Lung (tissue), 12 donors: ENCODE measurements around the gene NUDT1. TPM values are rescaled to one million over a fixed set of nuclear protein-coding genes. Genes with fewer than 3 reads are reported as not detected.

Experiments
- ATAC-seq: fragments of 200-7000 bp; cut with Tn5 transposase; one replicate; pipeline ENCODE4 v1.9.1; 2020; ENCODE audit warnings: moderate number of reproducible peaks; ENCODE audit not compliant: insufficient read depth, low FRiP score
- DNase-seq, 3 donors: peaks; one replicate each; pipeline ENCODE4 v3.0.0-alpha.2; 2013 to 2017
- H3K27ac ChIP-seq, 2 donors: one replicate each; pipeline ENCODE4 v1.5.1; 2013; ENCODE audit warnings: mild to moderate bottlenecking in 2 of 2, moderate library complexity in 2 of 2, control low read depth in 1 of 2, inconsistent platforms in 1 of 2, low read depth in 1 of 2, low read length in 1 of 2
- H3K27me3 ChIP-seq, 3 donors: one replicate each; pipeline ENCODE4 v1.5.1; 2013; ENCODE audit warnings: low read length in 2 of 3; ENCODE audit not compliant: control insufficient read depth in 3 of 3, insufficient read depth in 3 of 3
- H3K36me3 ChIP-seq, 4 donors: one replicate each; pipeline ENCODE4 v1.5.1; 2013; ENCODE audit warnings: low read length in 4 of 4, mild to moderate bottlenecking in 1 of 4, moderate library complexity in 1 of 4; ENCODE audit not compliant: control insufficient read depth in 4 of 4, insufficient read depth in 4 of 4
- H3K4me1 ChIP-seq, 5 donors: one replicate each; pipeline ENCODE4 v1.5.1; 2013; ENCODE audit warnings: low read length in 5 of 5, mild to moderate bottlenecking in 2 of 5, moderate library complexity in 1 of 5; ENCODE audit not compliant: control insufficient read depth in 5 of 5, insufficient read depth in 5 of 5
- H3K4me3 ChIP-seq: one replicate; pipeline ENCODE4 v1.5.1; 2013; ENCODE audit warnings: mild to moderate bottlenecking, control low read depth, moderate library complexity
- H3K9ac ChIP-seq, 2 donors: one replicate each; pipeline ENCODE4 v1.5.1; 2013; ENCODE audit warnings: low read length in 2 of 2, control low read depth in 1 of 2; ENCODE audit not compliant: insufficient read depth in 1 of 2
- H3K9me3 ChIP-seq, 4 donors: one replicate each; pipeline ENCODE4 v1.5.1; 2013; ENCODE audit warnings: low read length in 3 of 4, mild to moderate bottlenecking in 1 of 4, moderate library complexity in 1 of 4; ENCODE audit not compliant: control insufficient read depth in 4 of 4, insufficient read depth in 3 of 4
- WGBS, 2 donors: extraction: QIAGEN DNeasy Blood & Tissue Kit; methylation state at CpG; one replicate each; pipeline ENCODE4 v1.1.7; 2013; 5-methylcytosine and 5-hydroxymethylcytosine counted together
- polyA plus RNA-seq, 2 donors: library from polyadenylated mRNA; stranded (reverse); fragments of 200-250 nt; gene quantifications; one replicate each; pipeline ENCODE4 v1.2.1, GENCODE V29; 2013
- total RNA-seq, 2 donors: library from RNA; depleted of rRNA in 1 of 2; stranded (reverse); fragments of >200 nt in 1 of 2; gene quantifications; one replicate each; pipeline ENCODE4 v1.2.1, GENCODE V29; 2014 to 2021
- TF ChIP-seq, protein P1 (sequence below): IDR thresholded peaks from 2 replicates; pipeline ENCODE4 v1.5.1; 2012; ENCODE audit warnings: mild to moderate bottlenecking; ENCODE audit errors: control extremely low read depth, extremely low read depth
- donor health status: control.
- donor health status: control.
- donor health status: Bipolar disorder and iron deficiency.
- donor health status: healthy.
- donor health status: DM: yes; HTN: yes; CAD: no.

Gene NUDT1
- total and polyA plus RNA-seq, 4 donors, result 9.3 to 24.7 (median 18.5) TPM

DNA sequence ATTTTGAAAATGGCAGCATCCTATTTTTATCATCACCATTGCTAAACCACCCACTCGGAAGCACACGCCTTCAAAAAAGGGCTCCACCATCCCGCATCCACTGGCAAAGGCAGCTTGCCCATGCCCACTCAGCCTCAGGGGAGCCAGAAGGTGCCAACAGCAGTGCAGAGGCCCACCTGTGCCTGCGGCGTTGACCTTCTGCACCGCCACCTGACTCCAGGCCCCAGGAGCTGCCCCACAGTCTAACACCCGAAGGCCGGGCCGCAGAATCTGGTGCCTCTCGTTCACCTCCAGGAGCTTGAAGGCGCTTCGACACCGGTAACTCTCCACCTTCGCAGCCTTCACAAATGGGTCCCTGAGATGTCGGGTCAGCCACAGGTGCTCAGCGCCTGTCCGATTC lies 2.8 kb upstream of the NUDT1 start:
- H3K9ac ChIP-seq, result no peak overlapping the region
- H3K27me3 ChIP-seq, result no peaks in the 10 kb centered on the region
- H3K4me3 ChIP-seq, result no peak overlapping the region
- peaks cover 6 to 27% (median 19%) of the 10 kb centered on the region in 4 donors for H3K36me3 ChIP-seq
- TF ChIP-seq, protein P1, sequence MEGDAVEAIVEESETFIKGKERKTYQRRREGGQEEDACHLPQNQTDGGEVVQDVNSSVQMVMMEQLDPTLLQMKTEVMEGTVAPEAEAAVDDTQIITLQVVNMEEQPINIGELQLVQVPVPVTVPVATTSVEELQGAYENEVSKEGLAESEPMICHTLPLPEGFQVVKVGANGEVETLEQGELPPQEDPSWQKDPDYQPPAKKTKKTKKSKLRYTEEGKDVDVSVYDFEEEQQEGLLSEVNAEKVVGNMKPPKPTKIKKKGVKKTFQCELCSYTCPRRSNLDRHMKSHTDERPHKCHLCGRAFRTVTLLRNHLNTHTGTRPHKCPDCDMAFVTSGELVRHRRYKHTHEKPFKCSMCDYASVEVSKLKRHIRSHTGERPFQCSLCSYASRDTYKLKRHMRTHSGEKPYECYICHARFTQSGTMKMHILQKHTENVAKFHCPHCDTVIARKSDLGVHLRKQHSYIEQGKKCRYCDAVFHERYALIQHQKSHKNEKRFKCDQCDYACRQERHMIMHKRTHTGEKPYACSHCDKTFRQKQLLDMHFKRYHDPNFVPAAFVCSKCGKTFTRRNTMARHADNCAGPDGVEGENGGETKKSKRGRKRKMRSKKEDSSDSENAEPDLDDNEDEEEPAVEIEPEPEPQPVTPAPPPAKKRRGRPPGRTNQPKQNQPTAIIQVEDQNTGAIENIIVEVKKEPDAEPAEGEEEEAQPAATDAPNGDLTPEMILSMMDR, result no peak
- WGBS, 2 donors, result 97 to 100% methylated on average over 17 of the region's 17 CpGs
- no peak overlapping the region for H3K27ac ChIP-seq
- ATAC-seq (no peak), DNase-seq (no peak)
- peaks cover 0 to 18% (median 3%) of the 10 kb centered on the region in 5 donors for H3K4me1 ChIP-seq
- no peaks in the 10 kb centered on the region for H3K9me3 ChIP-seq

DNA sequence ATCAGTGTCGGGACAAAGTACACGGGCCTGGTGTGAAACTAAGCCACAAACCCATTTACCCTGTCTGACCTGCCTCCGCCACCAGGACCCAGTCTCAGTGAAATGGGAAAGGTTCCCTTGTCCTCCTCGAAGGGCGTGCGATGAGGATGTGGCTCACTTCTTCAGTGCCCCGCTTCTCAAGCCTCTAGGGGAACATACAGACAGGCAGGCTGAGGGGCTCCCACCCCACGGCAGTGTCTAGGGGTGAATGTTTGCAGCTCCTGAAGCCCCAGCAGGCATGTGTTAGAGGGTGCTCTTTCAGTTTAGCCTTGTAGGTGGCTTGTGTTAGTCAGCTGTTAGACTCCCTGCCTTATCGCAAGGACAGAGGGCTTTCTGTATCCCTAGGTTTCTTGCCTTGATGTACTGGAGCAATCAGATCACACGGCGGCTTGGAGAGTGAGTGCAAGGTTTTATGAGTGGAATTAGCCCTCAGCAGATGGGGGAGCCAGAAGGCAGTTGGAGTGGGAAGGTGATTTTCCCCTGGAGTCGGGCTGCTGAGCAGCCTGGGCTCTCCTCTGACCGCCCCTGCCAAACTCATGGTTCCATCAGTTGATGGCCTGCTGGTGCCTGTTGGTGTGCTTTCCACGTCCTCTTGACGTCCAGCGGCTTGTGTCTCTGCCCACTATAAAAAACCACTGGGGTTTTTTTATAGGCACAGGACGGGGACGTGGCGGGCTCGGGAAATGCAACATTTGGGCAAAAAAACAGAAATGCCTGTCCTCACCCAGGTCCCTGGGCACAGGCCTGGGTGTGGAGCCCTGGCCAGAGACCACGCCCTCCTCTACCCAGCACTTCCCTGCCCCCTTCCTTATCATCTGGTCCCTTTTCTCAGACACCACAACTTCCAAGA lies 759 bp downstream of the NUDT1 start:
- H3K36me3 ChIP-seq, result peaks cover 6 to 15% (median 11%) of the 10 kb centered on the region in 4 donors
- no peak for DNase-seq
- H3K4me1 ChIP-seq, result peaks cover 0 to 22% (median 3%) of the 10 kb centered on the region in 5 donors
- peak overlapping the region in 1 of 2 donors; percentile 68 for H3K9ac ChIP-seq
- H3K27ac ChIP-seq, result no peak overlapping the region
- H3K4me3 ChIP-seq, result peak overlapping the region; percentile 95
- H3K9me3 ChIP-seq, result no peaks in the 10 kb centered on the region
- WGBS, 2 donors, result 13 to 34% methylated on average over 21 of the region's 21 CpGs
- no peak for ATAC-seq
- no peaks in the 10 kb centered on the region for H3K27me3 ChIP-seq
- TF ChIP-seq, protein P1, result no peak

DNA sequence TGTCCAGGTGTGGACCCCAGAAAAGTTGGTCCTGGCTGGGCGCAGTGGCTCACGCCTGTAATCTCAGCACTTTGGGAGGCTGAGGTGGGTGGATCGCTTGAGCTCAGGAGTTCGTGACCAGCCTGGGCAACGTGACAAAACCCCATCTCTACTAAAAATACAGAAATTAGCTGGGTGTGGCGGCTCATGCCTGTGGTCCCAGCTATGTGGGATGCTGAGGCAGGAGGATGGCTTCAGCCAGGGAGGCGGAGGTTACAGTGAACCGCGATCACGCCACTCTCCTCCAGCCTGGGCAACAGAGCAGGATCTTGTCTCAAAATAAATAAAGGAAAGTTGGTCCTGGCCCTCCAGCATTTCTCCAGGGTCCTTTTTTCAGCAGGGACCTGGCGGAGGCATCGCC lies 1.4 kb downstream of the NUDT1 start:
- peaks cover 0 to 22% (median 3%) of the 10 kb centered on the region in 5 donors for H3K4me1 ChIP-seq
- no peak overlapping the region for H3K4me3 ChIP-seq
- WGBS, 2 donors, result 91 to 93% methylated on average over 12 of the region's 12 CpGs
- H3K27ac ChIP-seq, result no peak overlapping the region
- H3K9me3 ChIP-seq, result no peaks in the 10 kb centered on the region
- ATAC-seq (no peak), DNase-seq (no peak)
- TF ChIP-seq, protein P1, result no peak
- no peak overlapping the region for H3K9ac ChIP-seq
- peaks cover under 1 to 10% (median 7%) of the 10 kb centered on the region in 4 donors for H3K36me3 ChIP-seq
- no peaks in the 10 kb centered on the region for H3K27me3 ChIP-seq
